PC-9 (cell line): ENCODE data around the gene ZNF497.
"Not testable (repeated sequence)": the region's sequence is repeated elsewhere in the genome, so short reads cannot be mapped to it uniquely, and the experiment has no call there.

ENCODE experiments used
- EZH2 ChIP-seq: fragments of 200-600 bp; sonication (generic); IDR thresholded peaks from 2 replicates; pipeline ENCODE4 v1.8.0; 2017; ENCODE audit warnings: antibody characterized with exemption, low read depth
- TF ChIP-seq, protein P1 (sequence below): fragments of 200-600 bp; sonication (generic); conservative IDR thresholded peaks from 2 replicates; pipeline ENCODE4 v1.6.1; 2017; ENCODE audit warnings: mixed run types, antibody characterized with exemption, mild to moderate bottlenecking, moderate library complexity

DNA sequence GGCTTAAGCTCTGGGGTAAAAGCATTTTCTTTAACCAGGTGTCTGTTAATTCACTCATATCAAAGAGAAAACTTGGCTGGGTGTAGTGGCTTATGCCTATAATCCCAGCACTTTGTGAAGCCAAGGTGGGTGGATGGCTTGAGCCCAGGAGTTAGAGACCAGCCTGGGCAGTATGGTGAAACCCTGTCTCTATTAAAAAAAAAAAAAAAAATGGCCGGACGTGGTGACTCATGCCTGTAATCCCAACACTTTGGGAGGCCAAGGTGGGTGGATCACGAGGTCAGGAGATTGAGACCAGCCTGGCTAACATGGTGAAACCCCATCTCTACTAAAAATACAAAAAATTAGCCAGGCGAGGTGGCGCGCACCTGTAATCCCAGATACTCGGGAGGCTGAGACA is 14.2 kb upstream of the ZNF497 start:
- TF ChIP-seq EZH2: not testable (repeated sequence)
- TF ChIP-seq, protein P1, sequence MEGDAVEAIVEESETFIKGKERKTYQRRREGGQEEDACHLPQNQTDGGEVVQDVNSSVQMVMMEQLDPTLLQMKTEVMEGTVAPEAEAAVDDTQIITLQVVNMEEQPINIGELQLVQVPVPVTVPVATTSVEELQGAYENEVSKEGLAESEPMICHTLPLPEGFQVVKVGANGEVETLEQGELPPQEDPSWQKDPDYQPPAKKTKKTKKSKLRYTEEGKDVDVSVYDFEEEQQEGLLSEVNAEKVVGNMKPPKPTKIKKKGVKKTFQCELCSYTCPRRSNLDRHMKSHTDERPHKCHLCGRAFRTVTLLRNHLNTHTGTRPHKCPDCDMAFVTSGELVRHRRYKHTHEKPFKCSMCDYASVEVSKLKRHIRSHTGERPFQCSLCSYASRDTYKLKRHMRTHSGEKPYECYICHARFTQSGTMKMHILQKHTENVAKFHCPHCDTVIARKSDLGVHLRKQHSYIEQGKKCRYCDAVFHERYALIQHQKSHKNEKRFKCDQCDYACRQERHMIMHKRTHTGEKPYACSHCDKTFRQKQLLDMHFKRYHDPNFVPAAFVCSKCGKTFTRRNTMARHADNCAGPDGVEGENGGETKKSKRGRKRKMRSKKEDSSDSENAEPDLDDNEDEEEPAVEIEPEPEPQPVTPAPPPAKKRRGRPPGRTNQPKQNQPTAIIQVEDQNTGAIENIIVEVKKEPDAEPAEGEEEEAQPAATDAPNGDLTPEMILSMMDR: not testable (repeated sequence)
